Ovary (tissue), 9 donors: ENCODE results near the gene POLL. TPM values are rescaled to one million over a fixed set of nuclear protein-coding genes. Genes with fewer than 3 reads are reported as not detected.

ENCODE experiments used
- DNase-seq, 5 donors: peaks; one replicate each; pipeline ENCODE4 v3.0.0-alpha.2; 2019 to 2020
- H3K27ac ChIP-seq, 2 donors: fragments of 200-600 bp; one replicate each; pipeline versions ENCODE4 v1.5.1 to v1.8.0; 2019 to 2022
- H3K27me3 ChIP-seq: fragments of 200-600 bp; one replicate; pipeline ENCODE4 v1.8.0; 2022
- H3K36me3 ChIP-seq: fragments of 200-600 bp; sonication (generic); one replicate; pipeline ENCODE4 v1.5.1; 2019
- H3K4me1 ChIP-seq: one replicate; pipeline ENCODE4 v1.8.1; 2013; ENCODE audit warnings: mild to moderate bottlenecking, moderate library complexity; ENCODE audit not compliant: insufficient read depth
- H3K4me3 ChIP-seq: fragments of 200-600 bp; sonication (generic); one replicate; pipeline ENCODE4 v1.5.1; 2017
- H3K9me3 ChIP-seq, 2 donors: fragments of 200-600 bp in 1 of 2; sonication (generic) in 1 of 2; one replicate each; pipeline versions ENCODE4 v1.5.1 to v1.8.1; 2013 to 2019; ENCODE audit warnings: mild to moderate bottlenecking in 1 of 2, moderate library complexity in 1 of 2
- CTCF ChIP-seq, 3 donors: fragments of 450-650 bp in 2 of 3; fragments of 200-600 bp in 1 of 3; IDR thresholded peaks; one replicate each; pipeline versions ENCODE4 v1.5.1 to v1.8.0; 2016 to 2022; ENCODE audit warnings: antibody characterized with exemption in 3 of 3, mild to moderate bottlenecking in 1 of 3
- EP300 ChIP-seq: sonication (generic); formaldehyde crosslinking; IDR thresholded peaks from one replicate; pipeline ENCODE4 v1.6.1; 2017; ENCODE audit warnings: antibody characterized with exemption
- POLR2A ChIP-seq: fragments of 450-650 bp; IDR thresholded peaks from one replicate; pipeline ENCODE4 v1.6.1; 2017; ENCODE audit warnings: antibody characterized with exemption, mild to moderate bottlenecking, moderate library complexity
- WGBS, 3 donors: extraction: QIAGEN DNeasy Blood & Tissue Kit in 1 of 3; methylation state at CpG; one replicate each; pipeline versions ENCODE4 v1.1.5 to v1.1.7; 2013 to 2017; 5-methylcytosine and 5-hydroxymethylcytosine counted together
- intact Hi-C, 4 donors: fragments of 100-400 bp; cut with DNase I; formaldehyde crosslinking; loops; one replicate each; pipeline versions ENCODE4 v1.11.0 to v1.15.1; 2022 to 2023
- polyA plus RNA-seq, 2 donors: library from polyadenylated mRNA; stranded (reverse); fragments of 200-250 nt in 1 of 2; fragments of 350-450 nt in 1 of 2; fragmentation: Illumina TruSeq in 1 of 2; extraction: RNeasy Lipid Tissue Mini Kit (QIAGEN cat#74804) in 1 of 2; gene quantifications; one replicate each; pipeline ENCODE4 v1.2.3, GENCODE V29; 2013 to 2014
- total RNA-seq, 7 donors: library from RNA; depleted of rRNA in 2 of 7; stranded (reverse); fragments of >200 nt in 2 of 7; fragmentation: NEBNext Ultra II Directional in 3 of 7; extraction: Animal tissue kit (Norgen Biotek cat#: 25700) in 3 of 7; gene quantifications; one replicate each; pipeline versions ENCODE4 v1.1.0 to v1.2.4, GENCODE V29; 2016 to 2023
- donor health status: DM: no; HTN: no; CAD: no; lungs with moderate emphysema.
- donor health status: DM: no; HTN: no; CAD: no.
- donor health status: Bipolar disorder and iron deficiency.
- donor health status: DM: yes; HTN: yes; CAD: no.
- donor health status: DM: no; HTN: no; CAD: no.
- donor health status: DM: yes; HTN: yes; CAD: no.

Gene POLL
- total and polyA plus RNA-seq, 9 donors = 17.3 to 33.8 (median 31.0) TPM

DNA sequence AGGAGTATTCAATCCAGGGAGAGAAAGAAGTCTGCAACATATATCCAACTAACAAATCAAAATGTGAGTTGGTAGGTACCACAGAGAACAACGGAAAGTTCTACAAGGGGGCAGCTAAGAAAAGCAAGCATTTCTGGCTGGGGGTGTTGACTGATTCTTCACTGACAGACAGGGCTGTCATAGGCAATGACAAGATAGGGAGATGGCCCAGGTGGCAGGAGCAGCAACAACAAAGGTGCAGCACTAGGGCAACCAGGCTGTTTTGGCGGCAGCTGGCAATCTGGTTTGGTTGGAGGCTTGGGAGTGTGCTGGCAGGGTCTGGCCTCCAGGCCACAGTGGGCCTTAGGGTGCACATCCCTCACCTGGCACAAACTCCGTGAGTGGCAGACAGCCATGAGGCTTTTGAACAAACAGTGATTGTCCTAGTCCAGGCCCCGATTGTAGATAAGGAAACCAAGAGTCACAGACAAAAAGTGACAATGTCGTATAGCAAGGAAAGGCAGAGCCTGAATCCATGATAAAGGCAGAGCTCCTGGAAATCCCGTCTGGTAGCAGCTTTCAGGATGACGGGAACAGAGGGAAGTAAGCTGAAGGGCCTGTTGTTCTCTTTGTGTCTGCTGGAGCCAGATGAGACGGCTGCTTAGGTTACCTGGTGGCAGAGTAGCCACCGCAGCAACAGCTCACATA, 28.5 kb upstream of the POLL start:
- TF ChIP-seq CTCF (IDR thresholded peaks at IDR 0.05) (no peak), EP300 (no peak), POLR2A (no peak)
- Histone ChIP-seq H3K36me3 (no peaks in the 10 kb centered on the region), H3K27ac (no peak overlapping the region), H3K4me3 (no peak overlapping the region), H3K9me3 (no peaks in the 10 kb centered on the region), H3K27me3 (no peaks in the 10 kb centered on the region), H3K4me1 (no peaks in the 10 kb centered on the region)
- DNase-seq = no peak
- WGBS, 3 donors = 88% methylated on average over 9 of the region's 9 CpGs
- intact Hi-C loops = no loop called here

- H3K4me3 ChIP-seq = no peak overlapping the region
- no peak overlapping the region for H3K27ac ChIP-seq
- no peak for DNase-seq
- intact Hi-C loops = no loop called here
- no peaks in the 10 kb centered on the region for H3K36me3 ChIP-seq
- H3K4me1 ChIP-seq = no peaks in the 10 kb centered on the region
- 75 to 84% (median 83%) methylated on average over 5 of the region's 5 CpGs for WGBS, 3 donors
- TF ChIP-seq POLR2A = no peak
- no peak for TF ChIP-seq CTCF (IDR thresholded peaks at IDR 0.05)
- TF ChIP-seq EP300 = no peak
- no peaks in the 10 kb centered on the region for H3K27me3 ChIP-seq
- no peaks in the 10 kb centered on the region for H3K9me3 ChIP-seq
These were observed 27.6 kb upstream of the POLL start for GRCh38 chr10:101615525-101616116.

GRCh38 chr10:101614663-101615524, 26.8 kb upstream of the POLL start:
- H3K27ac ChIP-seq = no peak overlapping the region
- DNase-seq = no peak
- H3K4me3 ChIP-seq = no peak overlapping the region
- no peaks in the 10 kb centered on the region for H3K4me1 ChIP-seq
- no peaks in the 10 kb centered on the region for H3K9me3 ChIP-seq
- no peaks in the 10 kb centered on the region for H3K27me3 ChIP-seq
- TF ChIP-seq POLR2A = no peak
- no peak for TF ChIP-seq CTCF (IDR thresholded peaks at IDR 0.05)
- no peak for TF ChIP-seq EP300
- H3K36me3 ChIP-seq = peaks cover 2% of the 10 kb centered on the region
- intact Hi-C loops = no loop called here
- 51 to 59% (median 56%) methylated on average over 13 of the region's 13 CpGs for WGBS, 3 donors

DNA sequence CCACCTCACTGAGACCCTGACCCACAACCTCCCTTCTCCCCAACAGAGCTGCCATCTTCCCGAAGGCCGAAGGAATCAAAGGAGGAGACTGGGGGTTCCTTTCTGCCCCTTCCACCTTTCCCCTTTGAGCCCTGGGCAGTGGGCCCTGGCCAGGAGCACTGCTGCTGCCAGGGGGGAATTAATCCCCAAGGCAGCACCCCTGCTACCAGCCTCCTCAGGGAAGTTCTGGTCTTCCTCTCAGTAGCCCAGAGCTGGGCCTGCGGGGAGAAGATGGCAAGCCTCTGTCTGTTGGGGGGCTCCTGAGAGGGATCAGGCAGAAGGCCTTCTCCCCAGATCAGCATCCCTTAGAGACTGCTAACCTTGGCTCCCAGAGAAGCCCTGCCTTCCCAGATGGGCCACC, 25.6 kb upstream of the POLL start:
- peaks cover 2% of the 10 kb centered on the region for H3K36me3 ChIP-seq
- intact Hi-C loops = no loop called here
- H3K4me1 ChIP-seq = no peaks in the 10 kb centered on the region
- no peaks in the 10 kb centered on the region for H3K9me3 ChIP-seq
- no peak overlapping the region for H3K27ac ChIP-seq
- no peaks in the 10 kb centered on the region for H3K27me3 ChIP-seq
- WGBS, 3 donors = 87 to 91% (median 89%) methylated on average over 3 of the region's 3 CpGs
- no peak for TF ChIP-seq EP300
- no peak for TF ChIP-seq POLR2A
- TF ChIP-seq CTCF (IDR thresholded peaks at IDR 0.05) = no peak
- H3K4me3 ChIP-seq = no peak overlapping the region
- no peak for DNase-seq
